ENCODE measurements around the gene SLC12A4.

DNA sequence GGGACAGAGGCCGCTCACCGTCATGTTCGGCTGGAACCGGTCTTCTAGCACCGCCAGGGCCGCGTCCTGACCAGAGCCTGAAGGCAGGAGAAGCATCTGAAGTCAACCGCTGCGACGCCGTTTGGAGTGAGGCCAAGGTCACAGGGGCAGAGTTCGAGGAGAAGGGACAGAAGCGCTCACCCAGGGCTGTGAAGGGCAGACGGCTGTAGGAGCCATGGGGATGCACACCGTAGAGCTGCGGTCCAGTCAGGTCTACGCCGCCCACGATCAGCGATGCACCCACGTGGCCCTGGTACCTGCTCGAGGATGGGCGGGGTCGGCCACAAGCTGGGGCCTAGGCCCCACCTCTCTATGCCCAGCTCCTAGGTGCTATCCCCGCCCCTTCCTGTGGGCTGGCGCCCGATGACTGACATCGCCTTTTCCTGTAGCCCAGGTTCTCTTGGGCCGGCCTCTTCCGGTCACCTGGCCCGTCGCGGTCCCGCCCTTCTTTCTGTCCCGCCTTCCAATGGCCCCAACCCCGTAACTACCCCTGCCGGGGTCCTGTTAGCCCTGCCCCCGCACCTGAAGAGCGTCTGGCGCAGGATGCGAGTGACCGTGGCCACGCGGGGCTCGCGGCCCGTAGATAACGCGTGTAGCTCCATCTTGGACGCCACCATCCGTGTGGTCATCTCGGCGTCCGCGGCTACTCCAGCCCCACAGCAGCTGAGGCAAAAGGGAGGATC, 32.9 kb downstream of the SLC12A4 start:
- peak; percentile 51 to 78 for TF ChIP-seq POLR2A (IDR thresholded peaks at IDR 0.05)
- TF ChIP-seq, protein P1, sequence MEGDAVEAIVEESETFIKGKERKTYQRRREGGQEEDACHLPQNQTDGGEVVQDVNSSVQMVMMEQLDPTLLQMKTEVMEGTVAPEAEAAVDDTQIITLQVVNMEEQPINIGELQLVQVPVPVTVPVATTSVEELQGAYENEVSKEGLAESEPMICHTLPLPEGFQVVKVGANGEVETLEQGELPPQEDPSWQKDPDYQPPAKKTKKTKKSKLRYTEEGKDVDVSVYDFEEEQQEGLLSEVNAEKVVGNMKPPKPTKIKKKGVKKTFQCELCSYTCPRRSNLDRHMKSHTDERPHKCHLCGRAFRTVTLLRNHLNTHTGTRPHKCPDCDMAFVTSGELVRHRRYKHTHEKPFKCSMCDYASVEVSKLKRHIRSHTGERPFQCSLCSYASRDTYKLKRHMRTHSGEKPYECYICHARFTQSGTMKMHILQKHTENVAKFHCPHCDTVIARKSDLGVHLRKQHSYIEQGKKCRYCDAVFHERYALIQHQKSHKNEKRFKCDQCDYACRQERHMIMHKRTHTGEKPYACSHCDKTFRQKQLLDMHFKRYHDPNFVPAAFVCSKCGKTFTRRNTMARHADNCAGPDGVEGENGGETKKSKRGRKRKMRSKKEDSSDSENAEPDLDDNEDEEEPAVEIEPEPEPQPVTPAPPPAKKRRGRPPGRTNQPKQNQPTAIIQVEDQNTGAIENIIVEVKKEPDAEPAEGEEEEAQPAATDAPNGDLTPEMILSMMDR (IDR thresholded peaks at IDR 0.05): peak in 1 of 6 experiments; percentile 5
